ENCODE measurements around the gene NR5A1.

DNA sequence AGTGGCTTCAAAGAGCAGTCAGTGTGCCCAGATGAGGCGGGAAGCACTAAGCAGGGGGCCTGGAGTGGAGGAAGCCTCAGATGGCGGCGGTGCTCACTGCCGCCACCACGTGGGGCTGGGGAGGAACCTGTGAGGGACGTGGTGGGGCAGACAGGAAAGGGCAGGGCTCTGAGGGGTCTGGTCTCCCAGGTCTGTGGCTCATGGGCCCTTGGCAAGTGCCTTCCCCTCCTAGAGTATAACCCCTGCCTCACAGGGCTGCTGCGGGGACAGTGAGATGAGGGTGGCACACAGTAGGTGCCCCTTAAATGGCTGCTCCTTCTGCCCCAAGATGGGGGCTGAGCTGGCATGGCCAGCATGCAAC is 26.6 kb downstream of the NR5A1 start:
- TF ChIP-seq, protein P1, sequence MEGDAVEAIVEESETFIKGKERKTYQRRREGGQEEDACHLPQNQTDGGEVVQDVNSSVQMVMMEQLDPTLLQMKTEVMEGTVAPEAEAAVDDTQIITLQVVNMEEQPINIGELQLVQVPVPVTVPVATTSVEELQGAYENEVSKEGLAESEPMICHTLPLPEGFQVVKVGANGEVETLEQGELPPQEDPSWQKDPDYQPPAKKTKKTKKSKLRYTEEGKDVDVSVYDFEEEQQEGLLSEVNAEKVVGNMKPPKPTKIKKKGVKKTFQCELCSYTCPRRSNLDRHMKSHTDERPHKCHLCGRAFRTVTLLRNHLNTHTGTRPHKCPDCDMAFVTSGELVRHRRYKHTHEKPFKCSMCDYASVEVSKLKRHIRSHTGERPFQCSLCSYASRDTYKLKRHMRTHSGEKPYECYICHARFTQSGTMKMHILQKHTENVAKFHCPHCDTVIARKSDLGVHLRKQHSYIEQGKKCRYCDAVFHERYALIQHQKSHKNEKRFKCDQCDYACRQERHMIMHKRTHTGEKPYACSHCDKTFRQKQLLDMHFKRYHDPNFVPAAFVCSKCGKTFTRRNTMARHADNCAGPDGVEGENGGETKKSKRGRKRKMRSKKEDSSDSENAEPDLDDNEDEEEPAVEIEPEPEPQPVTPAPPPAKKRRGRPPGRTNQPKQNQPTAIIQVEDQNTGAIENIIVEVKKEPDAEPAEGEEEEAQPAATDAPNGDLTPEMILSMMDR (IDR thresholded peaks at IDR 0.05; ENCODE audit: low read length) = peak; percentile 60
- TF ChIP-seq EZH2phosphoT487 (IDR thresholded peaks at IDR 0.05; ENCODE audit: low read length) = no peak
